Stimulated activated CD4-positive, alpha-beta T cell treated with anti-CD3 and anti-CD28 coated beads, Interleukin-12 subunit alpha, Interleukin-12 subunit beta, amount 100 ng/mL, for 48 hours (primary cell): ENCODE measurements around the gene ARHGEF4.

Experiments
- DNase-seq, 3 donors: peaks; one replicate each; pipeline ENCODE4 v3.0.0-alpha.2; 2020; ENCODE audit warnings: low read depth in 2 of 3, low spot score in 1 of 3

The ARHGEF4 gene

GRCh38 chr2:130814931-130815680, 21.6 kb upstream of the ARHGEF4 start:
- DNase-seq = no peak

GRCh38 chr2:130818809-130819208, 17.9 kb upstream of the ARHGEF4 start:
- no peak for DNase-seq

- no peak for DNase-seq
Observed at GRCh38 chr2:130819226-130819607, 17.5 kb upstream of the ARHGEF4 start.

GRCh38 chr2:130819608-130820278, 17.0 kb upstream of the ARHGEF4 start:
- DNase-seq = no peak

GRCh38 chr2:130820279-130820861, 16.3 kb upstream of the ARHGEF4 start:
- no peak for DNase-seq

- no peak for DNase-seq
Observed at GRCh38 chr2:130821867-130822266, 14.8 kb upstream of the ARHGEF4 start.

- no peak for DNase-seq
Observed at GRCh38 chr2:130822766-130823165, 13.9 kb upstream of the ARHGEF4 start.

GRCh38 chr2:130823171-130823885, 13.4 kb upstream of the ARHGEF4 start:
- no peak for DNase-seq

- no peak for DNase-seq
Observed at GRCh38 chr2:130823886-130824491, 12.7 kb upstream of the ARHGEF4 start.

GRCh38 chr2:130824492-130825061, 12.1 kb upstream of the ARHGEF4 start:
- DNase-seq = peak; percentile 53 to 59 (median 56)

GRCh38 chr2:130825231-130825965, 11.3 kb upstream of the ARHGEF4 start:
- no peak for DNase-seq

GRCh38 chr2:130825966-130826253, 10.8 kb upstream of the ARHGEF4 start:
- no peak for DNase-seq

GRCh38 chr2:130826419-130826818, 10.3 kb upstream of the ARHGEF4 start:
- DNase-seq = no peak

- DNase-seq = no peak
Observed at GRCh38 chr2:130826821-130827501, 9.8 kb upstream of the ARHGEF4 start.

GRCh38 chr2:130827502-130828251, 9.0 kb upstream of the ARHGEF4 start:
- no peak for DNase-seq

GRCh38 chr2:130828461-130828860, 8.3 kb upstream of the ARHGEF4 start:
- no peak for DNase-seq

GRCh38 chr2:130829015-130829414, 7.7 kb upstream of the ARHGEF4 start:
- DNase-seq = no peak

- DNase-seq = no peak
Observed at GRCh38 chr2:130830538-130830937, 6.2 kb upstream of the ARHGEF4 start.

GRCh38 chr2:130831356-130831755, 5.4 kb upstream of the ARHGEF4 start:
- no peak for DNase-seq
